Keratinocyte (primary cell): ENCODE results near the gene RBMS3. TPM values are rescaled to one million over a fixed set of nuclear protein-coding genes. Genes with fewer than 3 reads are reported as not detected.

Experiments used
- DNase-seq: peaks from one replicate; pipeline ENCODE4 v3.0.0-alpha.2; 2011; ENCODE audit warnings: low read depth, missing footprints, low spot score
- FAIRE-seq: peaks from 2 replicates; lab custom pipeline; 2011; peaks lifted over from hg19 to GRCh38; lab: Jason Lieb, UNC
- H2AFZ ChIP-seq: 2 replicates; pipeline ENCODE4 v1.6.0; 2012; ENCODE audit warnings: low read length, control low read depth, inconsistent platforms; ENCODE audit not compliant: control insufficient read depth
- H3K27ac ChIP-seq: 2 replicates; pipeline ENCODE4 v1.5.1; 2011; ENCODE audit warnings: low read length; ENCODE audit not compliant: control insufficient read depth, insufficient read depth
- H3K27me3 ChIP-seq: 3 replicates; pipeline ENCODE4 v1.6.0; 2011; ENCODE audit warnings: low read length; ENCODE audit not compliant: control insufficient read depth, insufficient read depth; ENCODE audit errors: extremely low read depth
- H3K36me3 ChIP-seq, 2 experiments: 2 replicates in 1 of 2; 3 replicates in 1 of 2; pipeline ENCODE4 v1.5.1; 2011; ENCODE audit warnings: low read length in 2 of 2, mild to moderate bottlenecking in 1 of 2; ENCODE audit not compliant: control insufficient read depth in 2 of 2, insufficient read depth in 2 of 2; ENCODE audit errors: extremely low read depth in 1 of 2
- H3K4me1 ChIP-seq: 3 replicates; pipeline ENCODE4 v1.5.1; 2011; ENCODE audit warnings: low read length; ENCODE audit not compliant: control insufficient read depth, insufficient read depth; ENCODE audit errors: extremely low read depth
- H3K4me2 ChIP-seq: 3 replicates; pipeline ENCODE4 v1.6.0; 2011; ENCODE audit warnings: low read depth, low read length; ENCODE audit not compliant: control insufficient read depth, insufficient read depth; ENCODE audit errors: extremely low read depth
- H3K4me3 ChIP-seq, 3 experiments: fragments of 200-600 bp in 1 of 3; sonication (generic) in 1 of 3; 2 replicates in 2 of 3; 3 replicates in 1 of 3; pipeline ENCODE4 v1.5.1; 2011 to 2016; ENCODE audit warnings: low read length in 3 of 3, mild to moderate bottlenecking in 3 of 3, control low read depth in 2 of 3, inconsistent platforms in 1 of 3, low read depth in 1 of 3, mixed read lengths in 1 of 3, mixed run types in 1 of 3, moderate library complexity in 1 of 3; ENCODE audit not compliant: control insufficient read depth in 2 of 3, insufficient read depth in 2 of 3; ENCODE audit errors: extremely low read depth in 1 of 3
- H3K79me2 ChIP-seq: 2 replicates; pipeline ENCODE4 v1.6.0; 2012; ENCODE audit warnings: low read length; ENCODE audit not compliant: control insufficient read depth, insufficient read depth
- H3K9ac ChIP-seq: 3 replicates; pipeline ENCODE4 v1.6.0; 2011; ENCODE audit warnings: low read length; ENCODE audit not compliant: control insufficient read depth, insufficient read depth; ENCODE audit errors: extremely low read depth
- H3K9me1 ChIP-seq: 3 replicates; pipeline ENCODE4 v1.6.0; 2011; ENCODE audit warnings: low read length; ENCODE audit not compliant: control insufficient read depth, insufficient read depth; ENCODE audit errors: extremely low read depth
- H3K9me3 ChIP-seq: 2 replicates; pipeline ENCODE4 v1.5.1; 2012; ENCODE audit warnings: low read depth, low read length; ENCODE audit not compliant: control insufficient read depth
- H4K20me1 ChIP-seq: 3 replicates; pipeline ENCODE4 v1.6.0; 2011; ENCODE audit warnings: low read length; ENCODE audit not compliant: control insufficient read depth, insufficient read depth; ENCODE audit errors: extremely low read depth
- CTCF ChIP-seq, 3 experiments: IDR thresholded peaks in 1 of 3; conservative IDR thresholded peaks in 1 of 3; optimal IDR thresholded peaks in 1 of 3; 2 replicates in 2 of 3; 3 replicates in 1 of 3; pipeline versions ENCODE3 to v1.5.1; 2011; ENCODE audit warnings: low read length in 3 of 3, mild to moderate bottlenecking in 3 of 3, moderate library complexity in 2 of 3, control low read depth in 1 of 3, inconsistent platforms in 1 of 3; ENCODE audit not compliant: insufficient read depth in 2 of 3; ENCODE audit errors: extremely low read depth in 1 of 3
- EZH2 ChIP-seq: IDR thresholded peaks from one replicate; pipeline ENCODE4 v1.6.1; 2012; ENCODE audit warnings: inconsistent platforms, mild to moderate bottlenecking, low read length, moderate library complexity
- dilution Hi-C: fragments of 300-500 bp; cut with MboI; formaldehyde crosslinking; loops from one replicate; pipeline ENCODE4 v1.7.0; 2020; ENCODE audit warnings: low sequenced_read_pairs; ENCODE audit not compliant: extremely low pct_ligation_motif_present
- polyA plus RNA-seq, 5 experiments: library from polyadenylated mRNA; depleted of rRNA in 3 of 5; stranded (reverse) in 3 of 5; stranded (forward) in 1 of 5; unstranded in 1 of 5; fragments of >200 nt; gene quantifications; 1 replicate in 1 of 5; 2 replicates in 3 of 5; 3 replicates in 1 of 5; pipeline versions ENCODE4 v1.2.1 to v1.2.3, GENCODE V29; 2011 to 2012; ENCODE audit warnings: missing spikeins in 2 of 5, low read depth in 1 of 5, low replicate concordance in 1 of 5

The RBMS3 gene
- polyA plus RNA-seq, 1 donor (not counting 4 experiments of a cell fraction or from before 2014, with no cell fraction given): 2.3 TPM

GRCh38 chr3:30012941-30013543 is 732.2 kb downstream of the RBMS3 start:
- no peak overlapping the region for H3K4me3 ChIP-seq
- peak; percentile 44 for FAIRE-seq
- no peaks in the 10 kb centered on the region for H3K4me1 ChIP-seq
- no peak overlapping the region for H3K9ac ChIP-seq
- H2AFZ ChIP-seq: no peak overlapping the region
- peak; percentile 47 to 59 (median 48) for TF ChIP-seq CTCF (optimal IDR thresholded peaks at IDR 0.05 in 1 of 3, IDR thresholded peaks at IDR 0.05 in 1 of 3, conservative IDR thresholded peaks at IDR 0.05 in 1 of 3; ENCODE audit: extremely low read depth in 1 of 3, insufficient read depth in 2 of 3, low read length in 3 of 3)
- no peak for TF ChIP-seq EZH2
- no peak overlapping the region for H3K4me2 ChIP-seq
- no peaks in the 10 kb centered on the region for H3K9me3 ChIP-seq
- no peaks in the 10 kb centered on the region for H4K20me1 ChIP-seq
- H3K27me3 ChIP-seq: no peaks in the 10 kb centered on the region
- H3K9me1 ChIP-seq: no peaks in the 10 kb centered on the region
- no peaks in the 10 kb centered on the region for H3K79me2 ChIP-seq
- peak; percentile 2 for DNase-seq
- H3K36me3 ChIP-seq: no peaks in the 10 kb centered on the region
- no peak overlapping the region for H3K27ac ChIP-seq
- dilution Hi-C loops: no loop called here

- Histone ChIP-seq H3K36me3 (no peaks in the 10 kb centered on the region), H3K4me1 (no peaks in the 10 kb centered on the region), H3K9me1 (no peaks in the 10 kb centered on the region), H3K9ac (no peak overlapping the region), H3K4me2 (no peak overlapping the region), H2AFZ (no peak overlapping the region), H3K27ac (no peak overlapping the region), H3K4me3 (no peak overlapping the region), H3K79me2 (no peaks in the 10 kb centered on the region), H3K9me3 (no peaks in the 10 kb centered on the region), H3K27me3 (peaks cover 3% of the 10 kb centered on the region), H4K20me1 (no peaks in the 10 kb centered on the region)
- TF ChIP-seq CTCF (optimal IDR thresholded peaks at IDR 0.05 in 1 of 3, IDR thresholded peaks at IDR 0.05 in 1 of 3, conservative IDR thresholded peaks at IDR 0.05 in 1 of 3; ENCODE audit: extremely low read depth in 1 of 3, insufficient read depth in 2 of 3, low read length in 3 of 3) (no peak), EZH2 (no peak)
- FAIRE-seq (no peak), DNase-seq (no peak)
- dilution Hi-C loops: no loop called here
Observed at GRCh38 chr3:30017901-30018300, 737.0 kb downstream of the RBMS3 start.
